HL-60 (cell line): ENCODE data around the gene TMEM179.

Experiments used
- GABPA ChIP-seq: IDR thresholded peaks from 2 replicates; pipeline ENCODE4 v1.6.1; 2012; ENCODE audit warnings: low read depth
- POLR2AphosphoS5 ChIP-seq: IDR thresholded peaks from 2 replicates; pipeline ENCODE4 v1.6.1; 2012; ENCODE audit warnings: low read depth
- SPI1 ChIP-seq: IDR thresholded peaks from 2 replicates; pipeline ENCODE4 v1.6.1; 2012; ENCODE audit warnings: low read depth, mild to moderate bottlenecking, borderline replicate concordance
- TF ChIP-seq, protein P1 (sequence below): IDR thresholded peaks from one replicate; pipeline ENCODE4 v1.5.1; 2011; ENCODE audit warnings: low read length, control low read depth, inconsistent platforms; ENCODE audit not compliant: insufficient read depth
- TF ChIP-seq, protein P2 (sequence below): IDR thresholded peaks from 2 replicates; pipeline ENCODE4 v1.6.1; 2012; ENCODE audit warnings: low read depth; ENCODE audit not compliant: insufficient replicate concordance

GRCh38 chr14:104556256-104557021 is 48.1 kb downstream of the TMEM179 start:
- TF ChIP-seq, protein P1, sequence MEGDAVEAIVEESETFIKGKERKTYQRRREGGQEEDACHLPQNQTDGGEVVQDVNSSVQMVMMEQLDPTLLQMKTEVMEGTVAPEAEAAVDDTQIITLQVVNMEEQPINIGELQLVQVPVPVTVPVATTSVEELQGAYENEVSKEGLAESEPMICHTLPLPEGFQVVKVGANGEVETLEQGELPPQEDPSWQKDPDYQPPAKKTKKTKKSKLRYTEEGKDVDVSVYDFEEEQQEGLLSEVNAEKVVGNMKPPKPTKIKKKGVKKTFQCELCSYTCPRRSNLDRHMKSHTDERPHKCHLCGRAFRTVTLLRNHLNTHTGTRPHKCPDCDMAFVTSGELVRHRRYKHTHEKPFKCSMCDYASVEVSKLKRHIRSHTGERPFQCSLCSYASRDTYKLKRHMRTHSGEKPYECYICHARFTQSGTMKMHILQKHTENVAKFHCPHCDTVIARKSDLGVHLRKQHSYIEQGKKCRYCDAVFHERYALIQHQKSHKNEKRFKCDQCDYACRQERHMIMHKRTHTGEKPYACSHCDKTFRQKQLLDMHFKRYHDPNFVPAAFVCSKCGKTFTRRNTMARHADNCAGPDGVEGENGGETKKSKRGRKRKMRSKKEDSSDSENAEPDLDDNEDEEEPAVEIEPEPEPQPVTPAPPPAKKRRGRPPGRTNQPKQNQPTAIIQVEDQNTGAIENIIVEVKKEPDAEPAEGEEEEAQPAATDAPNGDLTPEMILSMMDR, result no peak
- TF ChIP-seq, protein P2, sequence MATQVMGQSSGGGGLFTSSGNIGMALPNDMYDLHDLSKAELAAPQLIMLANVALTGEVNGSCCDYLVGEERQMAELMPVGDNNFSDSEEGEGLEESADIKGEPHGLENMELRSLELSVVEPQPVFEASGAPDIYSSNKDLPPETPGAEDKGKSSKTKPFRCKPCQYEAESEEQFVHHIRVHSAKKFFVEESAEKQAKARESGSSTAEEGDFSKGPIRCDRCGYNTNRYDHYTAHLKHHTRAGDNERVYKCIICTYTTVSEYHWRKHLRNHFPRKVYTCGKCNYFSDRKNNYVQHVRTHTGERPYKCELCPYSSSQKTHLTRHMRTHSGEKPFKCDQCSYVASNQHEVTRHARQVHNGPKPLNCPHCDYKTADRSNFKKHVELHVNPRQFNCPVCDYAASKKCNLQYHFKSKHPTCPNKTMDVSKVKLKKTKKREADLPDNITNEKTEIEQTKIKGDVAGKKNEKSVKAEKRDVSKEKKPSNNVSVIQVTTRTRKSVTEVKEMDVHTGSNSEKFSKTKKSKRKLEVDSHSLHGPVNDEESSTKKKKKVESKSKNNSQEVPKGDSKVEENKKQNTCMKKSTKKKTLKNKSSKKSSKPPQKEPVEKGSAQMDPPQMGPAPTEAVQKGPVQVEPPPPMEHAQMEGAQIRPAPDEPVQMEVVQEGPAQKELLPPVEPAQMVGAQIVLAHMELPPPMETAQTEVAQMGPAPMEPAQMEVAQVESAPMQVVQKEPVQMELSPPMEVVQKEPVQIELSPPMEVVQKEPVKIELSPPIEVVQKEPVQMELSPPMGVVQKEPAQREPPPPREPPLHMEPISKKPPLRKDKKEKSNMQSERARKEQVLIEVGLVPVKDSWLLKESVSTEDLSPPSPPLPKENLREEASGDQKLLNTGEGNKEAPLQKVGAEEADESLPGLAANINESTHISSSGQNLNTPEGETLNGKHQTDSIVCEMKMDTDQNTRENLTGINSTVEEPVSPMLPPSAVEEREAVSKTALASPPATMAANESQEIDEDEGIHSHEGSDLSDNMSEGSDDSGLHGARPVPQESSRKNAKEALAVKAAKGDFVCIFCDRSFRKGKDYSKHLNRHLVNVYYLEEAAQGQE, result no peak
- no peak for TF ChIP-seq POLR2AphosphoS5
- no peak for TF ChIP-seq GABPA
- TF ChIP-seq SPI1, result no peak
